A549 treated with CORT108297 at 1 μM for 4 hours (cell line): ENCODE results near the gene RAPGEF3. TPM values are rescaled to one million over a fixed set of nuclear protein-coding genes. Genes with fewer than 3 reads are reported as not detected.

Source experiments
- total RNA-seq: library from RNA; stranded (reverse); fragments of 200-300 nt; extraction: Qiagen RNA extraction; gene quantifications from 5 replicates; pipeline ENCODE4 v1.2.3, GENCODE V29; 2022

Gene RAPGEF3, protein sequence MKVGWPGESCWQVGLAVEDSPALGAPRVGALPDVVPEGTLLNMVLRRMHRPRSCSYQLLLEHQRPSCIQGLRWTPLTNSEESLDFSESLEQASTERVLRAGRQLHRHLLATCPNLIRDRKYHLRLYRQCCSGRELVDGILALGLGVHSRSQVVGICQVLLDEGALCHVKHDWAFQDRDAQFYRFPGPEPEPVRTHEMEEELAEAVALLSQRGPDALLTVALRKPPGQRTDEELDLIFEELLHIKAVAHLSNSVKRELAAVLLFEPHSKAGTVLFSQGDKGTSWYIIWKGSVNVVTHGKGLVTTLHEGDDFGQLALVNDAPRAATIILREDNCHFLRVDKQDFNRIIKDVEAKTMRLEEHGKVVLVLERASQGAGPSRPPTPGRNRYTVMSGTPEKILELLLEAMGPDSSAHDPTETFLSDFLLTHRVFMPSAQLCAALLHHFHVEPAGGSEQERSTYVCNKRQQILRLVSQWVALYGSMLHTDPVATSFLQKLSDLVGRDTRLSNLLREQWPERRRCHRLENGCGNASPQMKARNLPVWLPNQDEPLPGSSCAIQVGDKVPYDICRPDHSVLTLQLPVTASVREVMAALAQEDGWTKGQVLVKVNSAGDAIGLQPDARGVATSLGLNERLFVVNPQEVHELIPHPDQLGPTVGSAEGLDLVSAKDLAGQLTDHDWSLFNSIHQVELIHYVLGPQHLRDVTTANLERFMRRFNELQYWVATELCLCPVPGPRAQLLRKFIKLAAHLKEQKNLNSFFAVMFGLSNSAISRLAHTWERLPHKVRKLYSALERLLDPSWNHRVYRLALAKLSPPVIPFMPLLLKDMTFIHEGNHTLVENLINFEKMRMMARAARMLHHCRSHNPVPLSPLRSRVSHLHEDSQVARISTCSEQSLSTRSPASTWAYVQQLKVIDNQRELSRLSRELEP
- 0.43 to 0.81 TPM (median 0.65 TPM) in 5 replicates for total RNA-seq

DNA sequence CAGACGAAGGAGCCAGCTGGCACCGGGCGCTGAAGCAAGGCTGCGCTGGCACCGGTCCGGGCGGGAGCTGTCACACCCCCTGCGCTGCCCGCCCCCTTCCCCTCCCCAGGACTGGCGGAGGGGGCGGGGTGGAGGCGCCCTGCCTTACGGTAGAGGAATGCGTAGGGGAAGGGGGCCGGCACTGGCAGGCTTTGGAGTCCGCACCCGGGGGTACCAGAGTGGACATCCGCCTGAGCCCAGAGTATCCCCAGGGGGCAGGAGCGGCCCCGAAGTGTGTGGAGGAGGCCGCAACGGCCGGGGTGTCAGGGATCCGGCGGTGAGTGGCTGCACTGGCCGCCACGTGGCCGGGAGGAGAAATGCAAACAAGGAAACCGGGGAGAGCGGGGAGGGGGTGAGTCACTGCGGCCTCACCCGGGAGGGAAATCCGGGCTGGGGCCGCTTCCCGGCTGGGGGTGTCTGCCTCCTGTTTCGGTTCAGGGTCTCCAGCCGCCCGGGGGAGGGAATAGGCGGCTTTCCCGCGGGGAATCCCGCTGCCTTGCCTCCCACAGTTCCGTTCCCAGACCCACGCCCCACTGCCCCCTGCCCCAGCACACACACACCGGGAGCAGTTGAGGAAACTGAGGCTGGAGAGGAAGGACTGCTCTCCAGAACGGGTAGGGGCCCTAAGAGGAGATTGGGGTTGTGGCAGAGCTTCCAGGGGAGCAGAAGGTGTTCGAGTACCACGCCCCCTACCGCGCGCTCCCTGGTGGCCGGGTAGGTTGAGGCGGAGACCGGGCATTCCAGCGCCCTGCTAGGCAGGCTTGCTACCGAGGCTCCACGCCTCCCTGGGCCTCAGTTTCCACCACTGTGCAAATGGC lies at the start of gene RAPGEF3:
Gene RAPGEF3, minus strand, starts transcription at position 47 of the 857 bp plus-strand sequence. CDS start 324 bp downstream, outside the sequence.

DNA sequence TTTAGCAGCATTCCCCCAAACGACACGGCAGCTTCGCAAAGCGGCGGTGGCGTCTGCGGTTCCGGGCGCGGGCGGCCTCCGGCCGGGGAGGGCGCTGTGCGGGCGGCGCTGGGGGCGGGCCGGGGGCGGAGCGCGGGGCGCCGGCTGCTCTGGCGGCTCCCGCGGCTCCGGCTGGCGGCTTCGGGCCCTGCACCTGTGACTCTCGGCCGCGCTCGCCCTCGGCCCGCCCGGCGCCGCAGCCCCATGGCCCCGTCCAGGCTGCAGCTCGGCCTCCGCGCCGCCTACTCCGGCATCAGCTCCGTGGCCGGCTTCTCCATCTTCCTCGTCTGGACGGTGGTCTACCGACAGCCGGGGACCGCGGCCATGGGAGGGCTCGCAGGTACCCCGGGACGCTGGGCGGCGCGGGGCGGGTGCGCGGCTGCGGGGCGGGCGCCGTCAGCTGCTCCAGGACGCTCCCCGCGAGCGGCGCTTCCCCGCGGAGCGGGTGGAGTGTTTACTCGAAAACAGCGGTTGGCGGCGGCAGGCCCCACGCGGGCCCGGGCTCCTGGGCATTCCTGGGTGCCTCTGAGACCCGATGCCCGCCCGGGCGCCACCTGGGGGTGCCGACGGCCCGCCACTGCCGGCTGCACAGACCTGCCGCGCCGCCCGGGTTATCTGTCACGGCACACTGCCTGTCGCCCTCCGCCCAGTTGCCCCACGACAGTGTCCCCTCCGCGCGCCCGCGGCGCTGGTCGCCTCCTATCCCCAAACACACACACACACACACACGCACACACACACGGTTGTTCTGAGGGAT lies 14.6 kb upstream of the RAPGEF3 start, which contains the start of gene SLC48A1:
Gene SLC48A1, plus strand, starts transcription at position 177 of the 796 bp plus-strand sequence. Its CDS starts 67 bp downstream, at position 244.

DNA sequence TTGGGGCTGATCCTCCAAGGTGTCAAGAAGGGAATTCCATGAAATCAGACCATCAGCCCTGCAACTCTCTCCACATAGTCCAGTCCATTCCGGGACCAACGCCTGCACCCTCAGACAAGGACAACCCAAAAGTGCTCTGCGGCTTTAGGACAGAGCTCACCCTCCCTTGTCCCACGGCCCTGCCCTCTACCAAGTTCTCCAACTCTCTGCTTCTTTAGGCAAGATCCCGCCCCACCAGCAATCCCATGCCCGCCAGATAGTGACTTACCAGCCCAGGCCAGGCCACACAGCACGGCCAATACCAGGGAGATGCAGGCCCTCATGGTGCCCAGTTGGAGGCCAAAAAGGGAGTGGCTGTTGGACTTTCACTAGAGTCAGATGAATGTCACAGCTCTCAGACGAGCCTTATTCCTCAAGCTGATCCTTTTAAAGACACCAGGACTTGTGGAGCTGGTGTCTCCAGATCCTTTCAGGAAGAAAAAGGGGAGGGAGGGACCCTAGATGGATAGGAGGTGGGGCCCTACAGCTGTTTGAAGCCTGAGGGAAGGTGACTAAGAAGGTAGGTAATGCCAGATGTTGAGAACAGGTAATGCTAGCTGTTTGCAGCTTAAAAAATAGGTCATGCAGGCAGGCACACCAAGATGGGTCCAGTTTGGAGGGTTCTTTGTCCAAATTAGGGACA lies 33.4 kb downstream of the RAPGEF3 start, which contains the start of gene ENDOU:
Gene ENDOU, minus strand, starts transcription at position 400 of the 682 bp plus-strand sequence. Its CDS starts 77 bp downstream, at position 323.

DNA sequence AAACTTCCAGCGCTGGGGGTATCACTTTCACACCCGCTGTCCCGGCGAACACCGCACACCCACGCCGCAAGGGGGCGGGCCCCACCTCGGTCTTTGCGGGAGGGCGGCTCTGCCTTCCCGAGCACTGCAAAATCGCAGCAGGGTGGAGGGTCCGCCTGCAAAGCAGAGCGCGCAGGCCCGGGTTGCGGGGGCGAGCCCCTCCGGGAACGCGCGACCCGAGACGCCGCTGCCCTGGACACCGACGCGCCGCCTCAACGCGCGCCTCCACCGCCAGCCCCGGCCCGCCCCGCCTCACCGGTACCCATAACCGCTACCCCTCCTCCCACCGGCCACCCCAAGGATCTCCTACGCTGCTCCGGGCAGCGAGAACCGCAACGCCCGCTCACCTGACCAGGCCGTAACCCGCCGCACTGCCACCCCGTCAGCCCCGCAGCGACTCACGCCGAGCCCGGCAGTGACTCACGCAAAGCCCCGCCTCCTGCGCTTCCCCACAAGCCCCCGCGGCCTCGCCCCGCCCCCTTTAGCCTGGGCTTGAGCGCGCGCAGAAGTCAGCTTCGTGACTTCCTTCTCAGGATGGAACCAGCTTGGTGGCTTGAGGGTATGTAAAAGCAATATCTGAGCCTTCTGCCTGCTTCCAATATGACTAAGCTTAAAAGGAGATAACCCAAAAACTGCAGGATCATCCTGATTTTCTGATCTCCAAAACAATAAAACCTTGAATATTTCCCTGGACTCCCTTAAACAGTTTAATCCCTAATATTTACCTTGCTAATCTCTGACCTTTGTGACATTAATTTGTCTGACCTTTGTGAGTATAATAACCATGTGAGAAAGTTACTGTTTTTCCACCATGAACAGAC lies 52.9 kb downstream of the RAPGEF3 start, which contains the start of gene RPAP3:
Gene RPAP3, minus strand, starts transcription at position 465 of the 860 bp plus-strand sequence. CDS start 3,190 bp downstream, outside the sequence.

Other genes starting within 250 kb of the RAPGEF3 start
- gene RPAP3, start 52.9 kb downstream of the RAPGEF3 start, total RNA-seq: 36.4 to 59.7 TPM (median 42.6 TPM) in 5 replicates
- gene ENDOU, start 33.4 kb downstream of the RAPGEF3 start, total RNA-seq: not detected in 5 replicates
- 22.1 to 34.2 TPM (median 29.0 TPM) in 5 replicates for gene SLC48A1, start 14.4 kb upstream of the RAPGEF3 start, total RNA-seq
- 42.3 to 59.0 TPM (median 51.3 TPM) in 5 replicates for gene HDAC7, start 61.0 kb upstream of the RAPGEF3 start, total RNA-seq
- 2.6 to 3.1 TPM (median 2.8 TPM) in 5 replicates for gene VDR, start 146.1 kb upstream of the RAPGEF3 start, total RNA-seq
- gene TMEM106C, start 204.7 kb upstream of the RAPGEF3 start, total RNA-seq: 115 to 141 TPM (median 122 TPM) in 5 replicates
- 0.02 to 0.14 TPM (median 0.07 TPM) in 5 replicates for gene COL2A1, start 245.6 kb upstream of the RAPGEF3 start, total RNA-seq